Left ventricle myocardium inferior (tissue), 1 donor: ENCODE data around the gene NKAIN2. TPM values are rescaled to one million over a fixed set of nuclear protein-coding genes. Genes with fewer than 3 reads are reported as not detected.

Source experiments
- DNase-seq: peaks from one replicate; pipeline ENCODE4 v3.0.0-alpha.2; 2020
- H3K27ac ChIP-seq: fragments of 200-600 bp; replicated peaks from 2 replicates; pipeline ENCODE4 v1.8.0; 2021
- H3K27me3 ChIP-seq: fragments of 200-600 bp; 2 replicates; pipeline ENCODE4 v1.8.0; 2021; ENCODE audit warnings: low read depth
- H3K36me3 ChIP-seq: fragments of 200-600 bp; 2 replicates; pipeline ENCODE4 v1.8.0; 2021
- H3K4me1 ChIP-seq: fragments of 200-600 bp; 2 replicates; pipeline ENCODE4 v1.8.0; 2021
- H3K4me3 ChIP-seq: fragments of 200-600 bp; 2 replicates; pipeline ENCODE4 v1.8.0; 2021; ENCODE audit warnings: mild to moderate bottlenecking, moderate library complexity
- H3K9me3 ChIP-seq: fragments of 200-600 bp; replicated peaks from 2 replicates; pipeline ENCODE4 v1.8.0; 2021
- CTCF ChIP-seq: fragments of 200-600 bp; IDR thresholded peaks from 2 replicates; pipeline ENCODE4 v1.8.0; 2021; ENCODE audit warnings: antibody characterized with exemption, mild to moderate bottlenecking, borderline replicate concordance
- intact Hi-C: fragments of 100-400 bp; cut with micrococcal nuclease; formaldehyde crosslinking; loops from one replicate; pipeline ENCODE4 v1.11.0; 2022
- total RNA-seq: library from RNA; stranded (reverse); fragmentation: NEBNext Ultra II Directional; extraction: Animal tissue kit (Norgen Biotek cat#: 25700); gene quantifications from one replicate; pipeline ENCODE4 v1.2.1, GENCODE V29; 2021
- donor health status: DM: no; HTN: yes; CAD: no; lungs with severe emphysema.

Gene NKAIN2
- total RNA-seq, 1 donor from 2014 or later, result 0.22 TPM

- DNase-seq, result no peak
- intact Hi-C loops, result no loop called here
- no peak for TF ChIP-seq CTCF
- H3K27ac ChIP-seq, result no peak overlapping the region
- no peaks in the 10 kb centered on the region for H3K27me3 ChIP-seq
- H3K9me3 ChIP-seq, result no peaks in the 10 kb centered on the region
- H3K36me3 ChIP-seq, result no peaks in the 10 kb centered on the region
- H3K4me3 ChIP-seq, result no peak overlapping the region
- H3K4me1 ChIP-seq, result no peaks in the 10 kb centered on the region
Measured at GRCh38 chr6:124420116-124420840, 616.6 kb downstream of the NKAIN2 start.

- H3K4me1 ChIP-seq, result no peaks in the 10 kb centered on the region
- intact Hi-C loops, result no loop called here
Measured at GRCh38 chr6:124423621-124424020, 620.0 kb downstream of the NKAIN2 start.

GRCh38 chr6:124430740-124431318, 627.2 kb downstream of the NKAIN2 start:
- H3K4me3 ChIP-seq, result no peak overlapping the region
- no peak overlapping the region for H3K27ac ChIP-seq
- intact Hi-C loops, result no loop called here
- H3K36me3 ChIP-seq, result no peaks in the 10 kb centered on the region
- no peaks in the 10 kb centered on the region for H3K4me1 ChIP-seq
- H3K27me3 ChIP-seq, result no peaks in the 10 kb centered on the region
- no peaks in the 10 kb centered on the region for H3K9me3 ChIP-seq
- TF ChIP-seq CTCF, result no peak
- no peak for DNase-seq

More at GRCh38 chr6:124423621-124424020, 620.0 kb downstream of the NKAIN2 start:
- TF ChIP-seq CTCF, result no peak
- H3K36me3 ChIP-seq, result no peaks in the 10 kb centered on the region
- H3K27me3 ChIP-seq, result no peaks in the 10 kb centered on the region
- DNase-seq, result no peak
- H3K9me3 ChIP-seq, result no peaks in the 10 kb centered on the region
- H3K4me3 ChIP-seq, result no peak overlapping the region
- H3K27ac ChIP-seq, result no peak overlapping the region

- DNase-seq, result no peak
- intact Hi-C loops, result no loop called here
- no peak overlapping the region for H3K4me3 ChIP-seq
- H3K27me3 ChIP-seq, result no peaks in the 10 kb centered on the region
- H3K9me3 ChIP-seq, result no peaks in the 10 kb centered on the region
- no peaks in the 10 kb centered on the region for H3K36me3 ChIP-seq
- H3K4me1 ChIP-seq, result no peaks in the 10 kb centered on the region
- no peak for TF ChIP-seq CTCF
- no peak overlapping the region for H3K27ac ChIP-seq
Measured at GRCh38 chr6:124432620-124433019, 629.0 kb downstream of the NKAIN2 start.

GRCh38 chr6:124433387-124434160, 629.9 kb downstream of the NKAIN2 start:
- Histone ChIP-seq H3K27me3 (no peaks in the 10 kb centered on the region), H3K9me3 (no peaks in the 10 kb centered on the region), H3K27ac (no peak overlapping the region), H3K36me3 (no peaks in the 10 kb centered on the region), H3K4me3 (no peak overlapping the region), H3K4me1 (no peaks in the 10 kb centered on the region)
- intact Hi-C loops, result no loop called here
- no peak for TF ChIP-seq CTCF
- no peak for DNase-seq
